HG03442 (cell line): ENCODE data around the gene RSAD2.

Source experiments
- ATAC-seq: cut with Tn5 transposase; IDR thresholded peaks from one replicate; pipeline ENCODE4 v1.9.1; 2021; ENCODE audit warnings: mild to moderate bottlenecking, moderate library complexity; ENCODE audit not compliant: unreplicated experiment

RSAD2 gene

GRCh38 chr2:6863792-6864191 is 13.8 kb upstream of the RSAD2 start:
- ATAC-seq, result no peak

- no peak for ATAC-seq
These were observed 13.3 kb upstream of the RSAD2 start for GRCh38 chr2:6864231-6864754.

- ATAC-seq, result peak; percentile 26
These were observed 12.6 kb upstream of the RSAD2 start for GRCh38 chr2:6864923-6865345.

- ATAC-seq, result peak; percentile 70
These were observed 12.0 kb upstream of the RSAD2 start, which contains the start of gene CMPK2 for GRCh38 chr2:6865346-6866274. Gene CMPK2, minus strand, starts transcription at chr2:6865907. Its CDS starts 211 bp downstream, at chr2:6865696.

GRCh38 chr2:6866275-6866671 is 11.3 kb upstream of the RSAD2 start:
- ATAC-seq, result peak; percentile 32

GRCh38 chr2:6866982-6867381 is 10.6 kb upstream of the RSAD2 start:
- ATAC-seq, result no peak

GRCh38 chr2:6872394-6872793 is 5.2 kb upstream of the RSAD2 start:
- ATAC-seq, result peak; percentile 58

GRCh38 chr2:6874032-6874431 is 3.5 kb upstream of the RSAD2 start:
- ATAC-seq, result no peak

GRCh38 chr2:6876309-6876708 is 1.3 kb upstream of the RSAD2 start:
- no peak for ATAC-seq

- no peak for ATAC-seq
These were observed 972 bp downstream of the RSAD2 start for GRCh38 chr2:6878549-6878948.

GRCh38 chr2:6879011-6879410 is 1.4 kb downstream of the RSAD2 start:
- no peak for ATAC-seq

- no peak for ATAC-seq
These were observed 2.7 kb downstream of the RSAD2 start for GRCh38 chr2:6880200-6880733.

- no peak for ATAC-seq
These were observed 3.5 kb downstream of the RSAD2 start for GRCh38 chr2:6881046-6881445.

- no peak for ATAC-seq
These were observed 3.9 kb downstream of the RSAD2 start for GRCh38 chr2:6881516-6881915.

- ATAC-seq, result no peak
These were observed 6.0 kb downstream of the RSAD2 start for GRCh38 chr2:6883448-6884122.

- no peak for ATAC-seq
These were observed 8.0 kb downstream of the RSAD2 start for GRCh38 chr2:6885551-6885950.

- ATAC-seq, result no peak
These were observed 8.4 kb downstream of the RSAD2 start for GRCh38 chr2:6885968-6886367.

- no peak for ATAC-seq
These were observed 10.2 kb downstream of the RSAD2 start for GRCh38 chr2:6887751-6888192.

- ATAC-seq, result no peak
These were observed 11.1 kb downstream of the RSAD2 start for GRCh38 chr2:6888724-6889123.

GRCh38 chr2:6893876-6894482 is 16.4 kb downstream of the RSAD2 start:
- no peak for ATAC-seq
